Bronchial epithelial cell (primary cell): ENCODE measurements around the gene MCTP2. TPM values are rescaled to one million over a fixed set of nuclear protein-coding genes. Genes with fewer than 3 reads are reported as not detected.
"Not testable (repeated sequence)": the region's sequence is repeated elsewhere in the genome, so short reads cannot be mapped to it uniquely, and the experiment has no call there.

Experiments used
- DNase-seq: peaks from one replicate; pipeline ENCODE4 v3.0.0-alpha.2; 2010; ENCODE audit warnings: low read depth
- FAIRE-seq: peaks from 2 replicates; lab custom pipeline; 2011; peaks lifted over from hg19 to GRCh38; lab: Jason Lieb, UNC
- H3K27me3 ChIP-seq: 2 replicates; pipeline ENCODE4 v1.5.1; 2011; ENCODE audit warnings: low read length; ENCODE audit not compliant: control insufficient read depth, insufficient read depth
- H3K36me3 ChIP-seq: 2 replicates; pipeline ENCODE4 v1.5.1; 2011; ENCODE audit warnings: low read length; ENCODE audit not compliant: control insufficient read depth, insufficient read depth
- H3K4me3 ChIP-seq: 2 replicates; pipeline ENCODE4 v1.5.1; 2011; ENCODE audit warnings: mild to moderate bottlenecking, low read depth, low read length, control low read depth
- total RNA-seq: library from RNA; depleted of rRNA; stranded (reverse); fragments of >200 nt; gene quantifications from 2 replicates; pipeline ENCODE4 v1.2.1, GENCODE V29; 2014
- TF ChIP-seq, protein P1 (sequence below): IDR thresholded peaks from 2 replicates; pipeline ENCODE4 v1.5.1; 2011; ENCODE audit warnings: mild to moderate bottlenecking, moderate library complexity, low read length, control low read depth, inconsistent platforms; ENCODE audit not compliant: insufficient read depth, severe bottlenecking

MCTP2 gene
- total RNA-seq, 1 donor from 2014 or later, result 20.0 TPM

- no peak overlapping the region for H3K4me3 ChIP-seq
- DNase-seq, result no peak
- TF ChIP-seq, protein P1, sequence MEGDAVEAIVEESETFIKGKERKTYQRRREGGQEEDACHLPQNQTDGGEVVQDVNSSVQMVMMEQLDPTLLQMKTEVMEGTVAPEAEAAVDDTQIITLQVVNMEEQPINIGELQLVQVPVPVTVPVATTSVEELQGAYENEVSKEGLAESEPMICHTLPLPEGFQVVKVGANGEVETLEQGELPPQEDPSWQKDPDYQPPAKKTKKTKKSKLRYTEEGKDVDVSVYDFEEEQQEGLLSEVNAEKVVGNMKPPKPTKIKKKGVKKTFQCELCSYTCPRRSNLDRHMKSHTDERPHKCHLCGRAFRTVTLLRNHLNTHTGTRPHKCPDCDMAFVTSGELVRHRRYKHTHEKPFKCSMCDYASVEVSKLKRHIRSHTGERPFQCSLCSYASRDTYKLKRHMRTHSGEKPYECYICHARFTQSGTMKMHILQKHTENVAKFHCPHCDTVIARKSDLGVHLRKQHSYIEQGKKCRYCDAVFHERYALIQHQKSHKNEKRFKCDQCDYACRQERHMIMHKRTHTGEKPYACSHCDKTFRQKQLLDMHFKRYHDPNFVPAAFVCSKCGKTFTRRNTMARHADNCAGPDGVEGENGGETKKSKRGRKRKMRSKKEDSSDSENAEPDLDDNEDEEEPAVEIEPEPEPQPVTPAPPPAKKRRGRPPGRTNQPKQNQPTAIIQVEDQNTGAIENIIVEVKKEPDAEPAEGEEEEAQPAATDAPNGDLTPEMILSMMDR, result no peak
- H3K27me3 ChIP-seq, result no peaks in the 10 kb centered on the region
- H3K36me3 ChIP-seq, result no peaks in the 10 kb centered on the region
- no peak for FAIRE-seq
Observed at GRCh38 chr15:94252906-94253491, 21.6 kb downstream of the MCTP2 start.

GRCh38 chr15:94253742-94254141 is 22.4 kb downstream of the MCTP2 start:
- H3K4me3 ChIP-seq, result no peak overlapping the region
- DNase-seq, result no peak
- H3K36me3 ChIP-seq, result no peaks in the 10 kb centered on the region
- H3K27me3 ChIP-seq, result no peaks in the 10 kb centered on the region
- TF ChIP-seq, protein P1, result no peak
- FAIRE-seq, result no peak

DNA sequence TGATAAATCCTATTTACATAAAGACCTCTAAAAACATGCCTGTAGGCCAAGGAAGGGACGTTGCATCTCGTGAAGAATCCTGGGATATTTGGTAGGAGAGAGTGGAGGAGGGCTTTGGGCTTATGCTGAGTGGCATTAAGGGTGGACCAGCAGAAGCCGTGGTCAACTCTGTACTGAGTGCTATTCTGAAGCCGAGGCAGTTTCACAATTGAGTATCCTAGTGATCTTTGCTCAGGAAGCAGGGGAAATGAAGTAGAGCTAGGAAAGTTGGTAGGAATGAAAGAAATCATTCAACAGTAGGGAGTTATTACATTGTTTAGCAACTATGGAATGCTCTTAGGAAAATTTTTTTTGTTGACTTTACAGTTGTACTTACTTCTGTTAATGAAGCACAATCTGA is 24.2 kb downstream of the MCTP2 start:
- DNase-seq (no peak), FAIRE-seq (no peak)
- TF ChIP-seq, protein P1, result no peak
- Histone ChIP-seq H3K27me3 (no peaks in the 10 kb centered on the region), H3K4me3 (no peak overlapping the region), H3K36me3 (no peaks in the 10 kb centered on the region)

- no peak for FAIRE-seq
- no peaks in the 10 kb centered on the region for H3K27me3 ChIP-seq
Observed at GRCh38 chr15:94256511-94256910, 25.1 kb downstream of the MCTP2 start.

DNA sequence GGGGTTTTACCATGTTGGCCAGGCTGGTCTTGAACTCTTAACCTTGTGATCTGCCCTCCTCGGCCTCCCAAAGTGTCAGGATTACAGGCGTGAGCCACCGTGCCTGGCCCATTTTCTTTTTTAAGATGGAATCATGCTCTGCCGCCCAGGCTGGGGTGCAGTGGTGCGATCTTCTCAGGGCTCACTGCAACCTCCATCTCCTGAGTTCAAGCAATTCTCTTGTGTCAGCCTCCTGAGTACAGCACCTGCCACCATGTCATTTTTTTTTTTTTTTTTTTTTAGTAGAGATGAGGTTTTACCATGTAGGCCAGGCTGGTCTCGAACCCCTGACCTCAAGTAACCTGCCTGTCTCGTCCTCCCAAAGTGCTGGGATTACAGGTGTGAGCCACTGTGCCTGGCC is 26.4 kb downstream of the MCTP2 start:
- not testable (repeated sequence) for DNase-seq, H3K27me3 ChIP-seq, FAIRE-seq, H3K36me3 ChIP-seq, H3K4me3 ChIP-seq

More at GRCh38 chr15:94256511-94256910, 25.1 kb downstream of the MCTP2 start:
- no peak for DNase-seq
- Histone ChIP-seq H3K4me3 (no peak overlapping the region), H3K36me3 (no peaks in the 10 kb centered on the region)
- TF ChIP-seq, protein P1, result no peak

DNA sequence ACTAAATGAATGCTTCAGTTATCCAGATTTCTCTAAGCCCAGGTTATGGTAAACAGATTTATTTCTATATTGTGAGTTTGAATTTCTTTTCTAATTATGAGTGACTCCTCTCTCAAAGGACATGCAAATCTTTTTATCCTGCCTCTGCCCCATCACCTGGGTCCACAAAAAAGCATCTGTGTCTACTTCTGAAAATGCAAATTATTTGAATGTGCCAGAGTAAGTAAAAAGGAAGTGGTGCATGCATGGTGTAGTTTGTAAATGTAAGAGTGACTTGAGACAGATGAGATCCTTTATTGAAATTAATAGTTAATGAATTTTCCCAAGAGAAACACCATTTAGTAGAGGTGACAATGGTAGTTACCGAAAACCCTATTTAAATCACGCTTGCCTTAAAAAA is 26.9 kb downstream of the MCTP2 start:
- H3K4me3 ChIP-seq, result no peak overlapping the region
- no peak for FAIRE-seq
- no peaks in the 10 kb centered on the region for H3K27me3 ChIP-seq
- TF ChIP-seq, protein P1, result no peak
- no peak for DNase-seq
- no peaks in the 10 kb centered on the region for H3K36me3 ChIP-seq
